SK-N-SH (cell line): ENCODE measurements around the gene SESTD1. TPM values are rescaled to one million over a fixed set of nuclear protein-coding genes. Genes with fewer than 3 reads are reported as not detected.

Experiments used
- CTCF ChIA-PET: fragments of 300-600, 350-600 bp; formaldehyde crosslinking; extraction: SDS; loops from one replicate; lab custom pipeline; 2021; lab: Yijun Ruan, JAX
- POLR2A ChIA-PET: fragments of 350-600 bp; sonication (Branson Sonifier 250); formaldehyde crosslinking; extraction: SDS; loops from one replicate; lab custom pipeline; 2020; ENCODE audit warnings: antibody characterized with exemption, inconsistent platforms; lab: Yijun Ruan, JAX
- DNase-seq: peaks from one replicate; pipeline ENCODE4 v3.0.0; 2012
- H2AFZ ChIP-seq: fragments of 200-600 bp; sonication (generic); 2 replicates; pipeline ENCODE4 v1.8.1; 2016; ENCODE audit warnings: antibody characterized with exemption, mild to moderate bottlenecking, low read depth
- H3F3A ChIP-seq: fragments of 200-600 bp; sonication (generic); replicated peaks from 2 replicates; pipeline ENCODE3; 2016; ENCODE audit warnings: antibody characterized with exemption, mild to moderate bottlenecking; ENCODE audit not compliant: insufficient read depth
- H3K27ac ChIP-seq, 2 experiments: fragments of 200-500 bp in 1 of 2; fragments of 200-600 bp in 1 of 2; sonication (Bioruptor generic) in 1 of 2; sonication (generic), shearing (Covaris generic) in 1 of 2; 2 replicates each; pipeline versions ENCODE4 v1.5.1 to v1.6.1; 2014 to 2016; ENCODE audit warnings: low read depth in 2 of 2, inconsistent platforms in 1 of 2, low read length in 1 of 2, mild to moderate bottlenecking in 1 of 2, mixed read lengths in 1 of 2
- H3K27me3 ChIP-seq: fragments of 200-600 bp; sonication (generic), shearing (Covaris generic); 2 replicates; pipeline ENCODE4 v1.6.1; 2016; ENCODE audit warnings: mixed run types; ENCODE audit not compliant: insufficient read depth
- H3K36me3 ChIP-seq, 2 experiments: fragments of 200-500 bp in 1 of 2; fragments of 200-600 bp in 1 of 2; sonication (Bioruptor generic) in 1 of 2; sonication (generic) in 1 of 2; replicated peaks in 1 of 2; 2 replicates each; pipeline versions ENCODE3 to v1.5.1; 2014 to 2016; ENCODE audit warnings: low read length in 1 of 2, mild to moderate bottlenecking in 1 of 2; ENCODE audit not compliant: insufficient read depth in 2 of 2, control insufficient read depth in 1 of 2
- H3K4me1 ChIP-seq, 2 experiments: fragments of 200-500 bp in 1 of 2; fragments of 200-600 bp in 1 of 2; sonication (Bioruptor generic) in 1 of 2; sonication (generic), shearing (Covaris generic) in 1 of 2; 2 replicates each; pipeline versions ENCODE4 v1.5.1 to v1.6.1; 2014 to 2016; ENCODE audit warnings: low read depth in 1 of 2, low read length in 1 of 2, mixed run types in 1 of 2; ENCODE audit not compliant: insufficient read depth in 2 of 2, control insufficient read depth in 1 of 2
- H3K4me2 ChIP-seq: fragments of 200-600 bp; sonication (generic), shearing (Covaris generic); 2 replicates; pipeline ENCODE4 v1.6.1; 2017; ENCODE audit warnings: mixed run types
- H3K4me3 ChIP-seq, 2 experiments: fragments of 200-500 bp in 1 of 2; fragments of 200-600 bp in 1 of 2; sonication (Bioruptor generic) in 1 of 2; sonication (generic), shearing (Covaris generic) in 1 of 2; 2 replicates each; pipeline versions ENCODE4 v1.5.1 to v1.8.1; 2014 to 2016; ENCODE audit warnings: low read depth in 2 of 2, inconsistent platforms in 1 of 2, low read length in 1 of 2, mild to moderate bottlenecking in 1 of 2, mixed read lengths in 1 of 2, moderate library complexity in 1 of 2
- H3K79me2 ChIP-seq: fragments of 200-600 bp; sonication (generic); 2 replicates; pipeline ENCODE4 v1.8.1; 2017; ENCODE audit warnings: mild to moderate bottlenecking; ENCODE audit not compliant: insufficient read depth
- H3K9ac ChIP-seq: fragments of 200-600 bp; sonication (generic); 2 replicates; pipeline ENCODE4 v1.6.1; 2017; ENCODE audit warnings: mixed run types
- H3K9me2 ChIP-seq: fragments of 200-600 bp; sonication (generic); 2 replicates; pipeline ENCODE4 v1.6.1; 2017; ENCODE audit warnings: mixed run types
- H3K9me3 ChIP-seq: fragments of 200-600 bp; sonication (generic); 2 replicates; pipeline ENCODE4 v1.6.1; 2017; ENCODE audit warnings: mixed run types, mild to moderate bottlenecking, moderate library complexity
- H4K20me1 ChIP-seq: fragments of 200-600 bp; sonication (generic); 2 replicates; pipeline ENCODE4 v1.6.1; 2017; ENCODE audit warnings: mild to moderate bottlenecking, mixed run types; ENCODE audit not compliant: insufficient read depth
- CTCF ChIP-seq: fragments of 200-600 bp; sonication (generic); IDR thresholded peaks from 2 replicates; pipeline ENCODE4 v1.6.1; 2017; ENCODE audit warnings: antibody characterized with exemption, mild to moderate bottlenecking, moderate library complexity
- EZH2phosphoT487 ChIP-seq: fragments of 200-600 bp; sonication (generic); IDR thresholded peaks from 2 replicates; pipeline ENCODE4 v1.6.1; 2017; ENCODE audit warnings: low read depth, mixed run types, mild to moderate bottlenecking, antibody characterized with exemption, moderate library complexity, borderline replicate concordance
- FOXJ3 ChIP-seq: sonication (generic); formaldehyde crosslinking; IDR thresholded peaks from 2 replicates; pipeline ENCODE4 v1.5.1; 2020; ENCODE audit warnings: mild to moderate bottlenecking, missing genetic modification reagents
- FOXM1 ChIP-seq: IDR thresholded peaks from 2 replicates; pipeline ENCODE4 v1.4.0; 2012; ENCODE audit warnings: low read depth, mild to moderate bottlenecking
- MEF2A ChIP-seq: IDR thresholded peaks from 2 replicates; pipeline ENCODE4 v1.4.0; 2012; ENCODE audit warnings: low read depth, borderline replicate concordance
- NRF1 ChIP-seq: IDR thresholded peaks from 2 replicates; pipeline ENCODE4 v1.6.1; 2012; ENCODE audit warnings: low read depth, mild to moderate bottlenecking, low read length
- RFX5 ChIP-seq: IDR thresholded peaks from 2 replicates; pipeline ENCODE4 v1.6.1; 2012; ENCODE audit warnings: mild to moderate bottlenecking, improper control_type of control experiment, low read length
- RXRA ChIP-seq: IDR thresholded peaks from 2 replicates; pipeline ENCODE4 v1.4.0; 2012; ENCODE audit warnings: low read depth, mild to moderate bottlenecking, borderline replicate concordance
- SIN3A ChIP-seq: IDR thresholded peaks from 2 replicates; pipeline ENCODE4 v1.6.1; 2012; ENCODE audit warnings: low read depth, mild to moderate bottlenecking, low read length, moderate library complexity, borderline replicate concordance
- TEAD4 ChIP-seq: IDR thresholded peaks from 2 replicates; pipeline ENCODE4 v1.4.0; 2012; ENCODE audit warnings: mild to moderate bottlenecking, borderline replicate concordance; ENCODE audit not compliant: insufficient read depth
- YY1 ChIP-seq: IDR thresholded peaks from 2 replicates; pipeline ENCODE4 v1.4.0; 2012; ENCODE audit warnings: low read depth, mild to moderate bottlenecking
- WGBS: methylation state at CpG from one replicate; pipeline ENCODE4 v1.1.6; 2017; ENCODE audit warnings: low lambda C conversion rate; 5-methylcytosine and 5-hydroxymethylcytosine counted together
- polyA plus RNA-seq, 3 experiments: library from polyadenylated mRNA; depleted of rRNA; stranded (reverse); fragments of >200 nt; gene quantifications; 2 replicates each; pipeline ENCODE4 v1.2.3, GENCODE V29; 2012
- TF ChIP-seq, protein P1 (sequence below): fragments of 150-350 bp; IDR thresholded peaks from 2 replicates; pipeline ENCODE4 v1.6.1; 2017; ENCODE audit warnings: antibody characterized with exemption, low read length, low read depth, borderline replicate concordance

Gene SESTD1
- polyA plus RNA-seq, 1 of the 3 experiments (the other 2 are of a cell fraction) = 4.6 TPM

- CTCF ChIA-PET = interaction anchor here (1.1 kb wide), 1 partner anchor 10 kb away, joined by 3 read pairs; no protein-coding TSS in a partner anchor
- Histone ChIP-seq H3K9me3 (no peaks in the 10 kb centered on the region), H3K9me2 (no peaks in the 10 kb centered on the region), H2AFZ (no peak overlapping the region), H3F3A (no peaks in the 10 kb centered on the region), H3K4me2 (no peak overlapping the region), H3K4me1 (no peaks in the 10 kb centered on the region), H3K79me2 (no peaks in the 10 kb centered on the region), H3K4me3 (no peak overlapping the region), H3K27me3 (no peaks in the 10 kb centered on the region), H3K9ac (no peak overlapping the region), H3K27ac (no peak overlapping the region), H4K20me1 (no peaks in the 10 kb centered on the region), H3K36me3 (peaks cover 0 to 14% of the 10 kb centered on the region in 2 experiments)
- TF ChIP-seq, protein P1, sequence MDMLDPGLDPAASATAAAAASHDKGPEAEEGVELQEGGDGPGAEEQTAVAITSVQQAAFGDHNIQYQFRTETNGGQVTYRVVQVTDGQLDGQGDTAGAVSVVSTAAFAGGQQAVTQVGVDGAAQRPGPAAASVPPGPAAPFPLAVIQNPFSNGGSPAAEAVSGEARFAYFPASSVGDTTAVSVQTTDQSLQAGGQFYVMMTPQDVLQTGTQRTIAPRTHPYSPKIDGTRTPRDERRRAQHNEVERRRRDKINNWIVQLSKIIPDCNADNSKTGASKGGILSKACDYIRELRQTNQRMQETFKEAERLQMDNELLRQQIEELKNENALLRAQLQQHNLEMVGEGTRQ = no peak
- TF ChIP-seq YY1 (no peak), RXRA (no peak), TEAD4 (no peak), FOXM1 (no peak), RFX5 (no peak)
- DNase-seq = no peak
- 100% methylated on average over 2 of the region's 2 CpGs for WGBS
- POLR2A ChIA-PET = no interaction called here
Measured at GRCh38 chr2:179172894-179173293, 91.7 kb downstream of the SESTD1 start.

DNA sequence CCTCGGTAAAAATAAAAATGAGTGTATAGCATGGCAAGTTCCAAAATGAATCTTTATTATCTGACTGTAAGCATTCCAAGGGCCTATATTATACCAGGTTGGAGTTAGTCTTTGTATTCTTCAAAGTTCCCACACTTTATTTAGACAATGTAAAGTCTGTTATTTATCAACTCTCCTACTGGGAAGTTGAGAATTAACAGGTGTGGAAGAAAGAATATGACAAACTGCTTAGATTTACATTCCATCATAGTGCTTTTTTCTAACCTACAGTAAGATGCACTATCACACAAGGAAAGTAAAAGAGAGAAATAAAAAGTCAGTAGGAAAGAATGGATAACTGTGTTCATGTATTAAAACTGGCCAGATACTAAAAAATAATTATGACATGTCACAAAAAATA is 93.3 kb downstream of the SESTD1 start:
- 93% methylated on average over 1 of the region's 1 CpG for WGBS
- ChIA-PET POLR2A (no interaction called here), CTCF (interaction anchor here (0.9 kb wide), 1 partner anchor 10 kb away, joined by 3 read pairs; no protein-coding TSS in a partner anchor)
- TF ChIP-seq, protein P1 = no peak
- TF ChIP-seq CTCF = no peak
- TF ChIP-seq EZH2phosphoT487 = no peak
- no peak for TF ChIP-seq MEF2A
- no peak for TF ChIP-seq NRF1
- TF ChIP-seq YY1 = no peak
- no peak for TF ChIP-seq FOXJ3 (CRISPR knock-in tag)
- TF ChIP-seq SIN3A = no peak
- Histone ChIP-seq H3K27me3 (no peaks in the 10 kb centered on the region), H3K79me2 (no peaks in the 10 kb centered on the region), H3K9me2 (no peaks in the 10 kb centered on the region), H4K20me1 (no peaks in the 10 kb centered on the region), H3K9me3 (no peaks in the 10 kb centered on the region), H3K27ac (no peak overlapping the region), H2AFZ (no peak overlapping the region), H3K9ac (no peak overlapping the region), H3K4me1 (no peaks in the 10 kb centered on the region), H3K4me3 (no peak overlapping the region), H3K36me3 (peaks cover 0 to 23% of the 10 kb centered on the region in 2 experiments), H3F3A (no peaks in the 10 kb centered on the region), H3K4me2 (no peak overlapping the region)
- no peak for DNase-seq
